Measurements from ENCODE around the gene B4GALNT4.
"Not testable (repeated sequence)": the region's sequence is repeated elsewhere in the genome, so short reads cannot be mapped to it uniquely, and the experiment has no call there.

B4GALNT4 gene

DNA sequence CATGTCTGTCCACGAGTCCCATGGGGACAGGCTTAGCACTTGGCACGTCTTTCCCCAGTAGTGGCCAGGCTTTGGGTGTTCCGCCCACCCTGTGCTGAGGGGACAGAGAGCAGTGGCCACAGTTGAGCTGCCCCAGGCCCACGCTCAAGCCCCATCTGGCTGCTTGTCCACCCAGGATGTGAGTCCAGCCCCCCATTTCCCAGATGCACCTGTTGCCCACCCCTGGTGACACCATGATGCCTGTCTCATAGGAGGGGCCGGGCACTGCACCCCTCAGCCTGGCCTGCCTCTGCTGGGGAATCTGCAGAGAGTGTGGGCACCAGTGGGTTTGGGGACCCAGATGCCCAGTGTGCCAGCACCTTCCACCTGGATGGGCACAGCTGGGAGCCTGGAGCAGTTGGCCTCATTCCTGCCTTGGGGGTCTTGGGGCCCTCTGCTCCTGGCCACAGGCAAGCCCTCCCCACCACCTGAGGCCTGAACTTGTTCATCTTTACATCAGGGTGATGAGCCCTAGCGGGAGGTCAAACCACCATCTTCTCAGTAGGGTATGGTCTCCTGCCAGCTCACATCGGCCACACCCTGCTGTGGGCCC lies 39.8 kb downstream of the B4GALNT4 start:
- no peak for DNase-seq

DNA sequence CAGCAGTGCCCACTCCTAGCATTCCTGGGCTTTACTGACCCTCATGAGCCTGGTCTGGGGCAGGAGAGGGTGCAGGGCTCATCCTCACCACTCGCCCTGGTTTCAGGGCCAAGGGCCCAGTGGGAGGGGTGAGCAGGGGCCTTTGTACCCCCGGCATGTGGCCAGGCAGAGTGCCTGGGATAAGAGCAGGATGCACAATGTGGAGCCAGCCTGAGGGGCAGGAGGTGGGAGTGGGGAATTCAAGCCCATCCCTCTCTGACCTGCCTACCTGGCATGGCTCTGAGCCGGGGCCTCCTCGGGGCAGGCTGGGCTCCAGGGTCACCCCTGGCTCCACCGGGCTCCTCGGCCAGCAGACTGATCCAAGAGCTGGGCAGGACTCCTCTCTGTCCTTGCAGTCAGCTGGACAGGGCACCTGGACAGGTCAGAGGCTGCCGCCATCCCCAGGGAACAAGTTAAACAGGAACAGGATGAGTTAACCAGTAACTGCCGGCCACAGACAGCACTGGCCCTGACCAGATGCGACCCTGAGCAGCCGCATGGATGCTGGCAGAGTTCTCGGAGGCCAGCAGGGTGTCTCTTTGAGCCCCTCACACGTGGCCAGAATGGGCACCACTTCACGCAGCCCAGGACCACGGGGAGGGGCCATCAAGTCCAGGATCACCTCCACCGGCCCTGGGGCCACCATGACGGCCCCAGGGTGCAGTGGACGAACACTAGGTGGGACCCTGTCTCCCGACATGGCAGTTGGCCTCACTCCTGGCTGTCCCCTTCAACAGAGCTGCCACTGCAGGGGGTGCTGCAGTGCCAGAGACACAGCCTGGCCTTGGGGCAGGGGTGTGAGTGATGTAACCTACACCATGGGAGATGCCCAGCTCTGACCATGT lies 40.5 kb downstream of the B4GALNT4 start:
- no peak for DNase-seq

DNA sequence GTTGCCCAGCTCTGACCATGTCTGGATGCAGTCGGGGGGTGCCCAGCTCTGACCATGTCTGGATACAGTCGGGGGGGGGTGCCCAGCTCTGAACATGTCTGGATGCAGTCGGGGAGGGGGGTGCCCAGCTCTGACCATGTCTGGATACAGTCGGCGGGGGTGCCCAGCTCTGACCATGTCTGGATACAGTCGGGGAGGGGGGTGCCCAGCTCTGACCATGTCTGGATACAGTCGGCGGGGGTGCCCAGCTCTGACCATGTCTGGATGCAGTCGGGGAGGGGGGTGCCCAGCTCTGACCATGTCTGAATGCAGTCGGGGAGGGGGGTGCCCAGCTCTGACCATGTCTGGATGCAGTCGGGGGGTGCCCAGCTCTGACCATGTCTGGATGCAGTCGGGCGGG lies 41.4 kb downstream of the B4GALNT4 start:
- not testable (repeated sequence) for DNase-seq

DNA sequence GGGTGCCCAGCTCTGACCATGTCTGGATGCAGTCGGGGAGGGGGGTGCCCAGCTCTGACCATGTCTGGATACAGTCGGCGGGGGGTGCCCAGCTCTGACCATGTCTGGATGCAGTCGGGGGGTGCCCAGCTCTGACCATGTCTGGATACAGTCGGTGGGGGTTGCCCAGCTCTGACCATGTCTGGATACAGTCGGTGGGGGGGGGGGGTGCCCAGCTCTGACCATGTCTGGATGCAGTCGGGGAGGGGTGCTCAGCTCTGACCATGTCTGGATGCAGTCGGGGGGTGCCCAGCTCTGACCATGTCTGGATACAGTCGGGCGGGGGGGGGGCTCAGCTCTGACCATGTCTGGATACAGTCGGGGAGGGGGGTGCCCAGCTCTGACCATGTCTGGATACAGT lies 42.2 kb downstream of the B4GALNT4 start:
- not testable (repeated sequence) for DNase-seq

DNA sequence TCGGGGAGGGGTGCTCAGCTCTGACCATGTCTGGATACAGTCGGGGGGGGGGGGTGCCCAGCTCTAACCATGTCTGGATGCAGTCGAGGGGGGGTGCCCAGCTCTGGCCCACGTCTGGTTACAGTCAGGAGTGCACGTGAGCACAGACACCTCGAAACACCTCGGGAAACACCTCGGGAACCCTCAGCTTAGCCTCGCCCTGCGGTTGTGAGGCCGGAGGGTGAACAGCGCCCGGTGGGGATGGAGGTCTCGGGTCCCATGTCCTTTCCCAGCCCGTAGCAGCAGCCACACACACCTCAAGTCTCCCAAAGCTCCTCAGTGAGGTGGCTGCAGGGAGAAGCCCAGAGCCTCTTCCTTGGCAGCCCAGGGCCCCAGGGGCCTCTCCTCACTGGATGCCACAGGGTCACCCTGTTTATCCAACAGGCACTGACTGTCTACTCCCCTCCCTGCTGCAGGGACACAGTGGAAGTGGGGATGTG lies 43.4 kb downstream of the B4GALNT4 start:
- no peak for DNase-seq

DNA sequence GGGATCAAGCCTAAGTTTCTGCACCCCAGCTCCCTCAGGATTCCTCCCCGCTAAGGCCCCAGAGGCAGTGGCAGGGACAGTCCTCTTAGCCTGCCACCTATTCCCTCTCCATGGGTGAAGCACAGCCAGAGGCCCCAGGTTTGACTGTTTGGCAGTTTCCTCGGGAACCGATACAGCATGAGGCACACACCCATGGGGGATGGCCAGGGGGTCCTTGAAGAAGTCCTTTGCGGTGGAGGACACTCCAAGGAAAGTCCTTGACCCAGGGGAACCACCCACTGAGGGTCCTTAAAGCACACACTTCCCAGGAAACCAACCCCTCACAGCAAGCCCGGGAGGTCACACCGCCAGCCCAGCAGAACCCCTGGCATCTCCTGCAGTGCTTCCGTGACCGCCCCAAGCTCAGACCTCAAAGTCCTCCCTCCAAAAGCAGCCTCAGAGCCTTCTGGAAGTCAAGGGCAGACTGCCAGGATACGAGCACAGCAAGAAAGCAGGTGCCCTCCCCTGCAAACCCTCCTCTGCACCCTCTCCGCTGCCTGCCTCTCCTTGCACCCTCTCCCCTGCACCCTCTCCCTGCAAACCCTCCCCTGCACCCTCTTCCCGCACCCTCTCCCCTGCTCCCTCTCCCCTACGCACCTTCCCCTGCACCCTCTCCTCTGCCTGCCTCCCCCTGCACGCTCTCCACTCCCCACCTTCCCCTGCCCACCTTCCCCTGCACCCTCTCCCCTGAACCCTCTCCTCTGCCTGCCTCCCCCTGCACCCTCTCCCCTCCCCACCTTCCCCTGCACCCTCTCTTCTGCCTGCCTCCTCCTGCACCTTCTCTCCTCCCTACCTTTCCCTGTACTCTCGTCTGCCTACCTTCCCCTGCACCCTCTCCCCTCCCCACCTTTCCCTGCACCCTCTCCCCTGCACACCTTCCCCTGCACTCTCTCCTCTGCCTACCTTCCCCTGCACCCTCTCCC lies 44.1 kb downstream of the B4GALNT4 start:
- no peak for DNase-seq

DNA sequence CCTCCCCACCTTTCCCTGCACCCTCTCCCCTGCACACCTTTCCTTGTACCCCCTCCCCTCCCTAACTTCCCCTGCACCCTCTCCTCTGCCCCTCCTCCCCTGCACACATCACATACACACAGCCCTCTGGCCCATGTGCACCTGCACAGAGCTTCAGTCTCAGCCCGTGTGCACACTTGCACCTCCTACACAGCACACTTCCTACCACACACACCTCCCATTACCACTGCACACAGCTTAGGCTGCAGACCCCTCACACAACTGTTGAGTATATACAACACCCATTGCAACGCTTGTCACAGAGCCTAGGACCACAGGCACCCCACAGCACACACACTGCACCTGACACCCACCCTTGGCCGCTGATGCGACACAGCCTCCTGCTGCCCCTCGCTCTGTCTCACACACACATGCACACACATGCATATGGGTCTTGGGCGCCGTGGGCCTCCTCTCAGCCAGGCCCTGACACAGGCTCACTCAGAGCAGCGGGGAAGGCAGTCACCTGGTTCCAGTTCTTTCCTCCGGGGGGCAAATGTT lies 45.1 kb downstream of the B4GALNT4 start:
- no peak for DNase-seq

DNA sequence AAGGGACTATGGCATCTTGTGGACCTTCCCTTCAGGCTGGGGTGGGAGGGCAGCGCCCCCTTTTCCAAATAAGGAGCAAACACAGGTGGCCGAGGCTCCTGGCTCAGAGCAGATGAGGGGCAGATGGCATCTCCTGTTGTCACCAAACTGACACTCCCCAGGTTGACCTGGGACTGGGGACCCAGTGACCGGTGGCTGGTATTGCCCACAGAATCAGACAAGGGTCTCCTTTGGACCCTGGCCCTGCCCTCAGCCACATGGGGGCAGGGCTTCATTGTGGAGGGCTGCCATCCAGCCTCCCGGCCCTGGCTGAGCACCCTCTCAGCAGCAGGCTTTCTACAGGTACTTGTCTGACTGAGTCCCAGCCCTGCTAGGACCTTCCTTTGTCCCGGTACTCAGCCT lies 46.3 kb downstream of the B4GALNT4 start:
- no peak for DNase-seq

DNA sequence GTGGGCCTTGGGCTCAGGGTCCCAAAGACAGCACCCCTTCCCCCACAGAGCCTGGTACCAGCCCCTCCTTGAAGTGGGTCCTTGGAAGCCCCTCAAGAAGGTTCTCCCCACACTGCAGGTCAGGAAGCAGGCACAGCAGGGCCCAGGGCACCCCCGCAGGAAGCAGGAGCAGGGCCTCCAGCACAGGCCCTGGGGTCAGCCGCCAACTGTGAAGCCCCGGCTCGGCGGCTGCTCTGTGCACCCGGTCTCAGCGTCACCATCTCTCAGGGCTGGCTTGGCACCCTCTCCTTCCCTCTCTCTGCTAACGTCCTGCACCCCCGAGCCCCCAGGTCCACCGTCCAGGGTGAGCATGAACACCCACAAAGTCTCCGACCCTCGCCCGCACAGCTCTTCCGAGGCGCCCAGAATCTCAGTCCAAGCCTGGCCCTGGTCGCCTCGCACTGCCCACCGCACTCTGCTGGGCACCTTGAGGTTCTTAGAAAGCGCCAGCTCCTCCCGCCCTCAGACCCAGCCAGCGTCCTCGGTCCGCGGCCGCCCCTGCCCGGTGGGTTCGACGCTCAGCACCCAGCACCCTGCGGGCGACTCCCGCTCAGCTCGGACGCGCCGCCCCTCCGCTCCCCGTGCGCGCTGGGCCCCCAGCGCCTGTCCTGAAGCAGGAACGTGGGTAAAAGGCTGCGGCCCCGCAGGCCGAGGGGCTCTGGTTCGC lies 46.9 kb downstream of the B4GALNT4 start:
- no peak for DNase-seq

DNA sequence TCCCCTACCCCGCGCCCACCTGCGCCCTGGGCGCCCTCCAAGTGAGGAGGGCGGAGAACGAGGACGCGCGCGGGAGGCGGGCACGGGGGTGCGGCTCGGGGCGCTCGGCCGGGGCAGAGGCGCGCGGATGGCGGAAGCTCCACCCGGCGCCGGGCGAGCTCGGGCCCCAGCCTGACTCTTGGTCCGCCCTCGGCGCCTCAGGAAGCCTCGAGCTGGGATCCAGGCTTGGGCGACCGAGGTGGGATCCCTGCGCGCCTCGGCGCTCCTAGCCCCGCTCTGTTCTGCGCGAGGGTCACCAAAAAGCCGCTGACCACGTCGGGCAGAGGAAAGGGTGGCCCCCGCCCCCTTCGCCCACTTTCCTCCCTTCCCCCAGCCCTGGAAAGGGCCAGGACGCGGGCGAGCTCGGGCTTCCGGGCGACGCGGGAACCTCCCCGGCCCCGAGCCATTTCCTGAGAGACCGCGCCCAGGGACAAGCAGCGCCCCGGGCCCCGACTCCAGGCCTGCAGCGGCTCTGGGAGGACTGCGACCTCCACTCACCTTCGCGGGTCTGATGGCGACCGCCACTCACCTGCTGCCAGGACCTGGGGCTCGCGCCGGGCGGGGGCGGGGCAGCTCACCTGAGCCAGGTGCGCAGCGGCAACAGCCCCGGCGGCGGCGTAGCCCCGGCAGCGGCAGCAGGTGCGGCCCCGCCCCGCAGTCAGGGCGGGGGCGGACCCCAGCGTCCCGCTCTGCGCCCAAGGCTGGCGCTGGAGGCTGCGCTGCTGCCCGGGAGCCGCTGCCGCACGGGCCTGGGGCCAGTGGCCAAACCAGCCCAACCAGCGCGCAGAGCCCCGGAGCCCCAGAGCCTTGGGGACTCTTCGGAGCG lies 47.7 kb downstream of the B4GALNT4 start:
- DNase-seq: no peak

DNA sequence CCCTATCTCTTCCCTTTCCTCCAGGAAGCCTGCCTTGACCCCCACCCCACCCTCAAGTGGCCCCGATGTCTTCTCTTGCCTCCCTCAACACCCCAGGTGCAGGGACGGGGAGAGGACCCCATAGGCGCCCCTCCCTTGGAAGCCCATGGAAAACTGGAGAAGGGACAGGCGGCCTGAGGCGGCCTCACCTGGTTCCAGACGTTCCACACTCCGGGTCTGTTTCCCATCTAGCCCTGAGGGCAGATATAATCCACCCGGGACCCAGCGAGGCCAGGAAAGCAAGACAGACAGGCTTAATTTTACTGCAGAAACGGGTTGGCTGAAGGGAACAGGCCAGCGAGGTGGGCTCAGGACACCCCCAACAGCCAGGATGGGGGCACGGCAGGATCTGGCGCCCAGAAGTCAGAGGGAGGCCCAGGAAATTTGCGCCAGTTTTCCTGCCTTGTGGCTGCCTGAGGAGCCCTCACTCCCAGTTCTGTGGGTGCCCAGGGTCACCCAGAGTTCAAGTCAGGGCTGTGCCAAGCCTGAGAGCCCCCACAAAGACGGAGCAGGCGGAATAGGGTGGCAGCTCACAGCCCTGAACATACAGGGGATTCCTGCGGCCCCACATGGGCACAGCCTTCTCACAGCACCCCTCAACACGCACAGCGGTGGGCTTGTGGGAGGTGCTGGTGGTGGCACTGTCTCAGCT lies 48.5 kb downstream of the B4GALNT4 start:
- no peak for DNase-seq

DNA sequence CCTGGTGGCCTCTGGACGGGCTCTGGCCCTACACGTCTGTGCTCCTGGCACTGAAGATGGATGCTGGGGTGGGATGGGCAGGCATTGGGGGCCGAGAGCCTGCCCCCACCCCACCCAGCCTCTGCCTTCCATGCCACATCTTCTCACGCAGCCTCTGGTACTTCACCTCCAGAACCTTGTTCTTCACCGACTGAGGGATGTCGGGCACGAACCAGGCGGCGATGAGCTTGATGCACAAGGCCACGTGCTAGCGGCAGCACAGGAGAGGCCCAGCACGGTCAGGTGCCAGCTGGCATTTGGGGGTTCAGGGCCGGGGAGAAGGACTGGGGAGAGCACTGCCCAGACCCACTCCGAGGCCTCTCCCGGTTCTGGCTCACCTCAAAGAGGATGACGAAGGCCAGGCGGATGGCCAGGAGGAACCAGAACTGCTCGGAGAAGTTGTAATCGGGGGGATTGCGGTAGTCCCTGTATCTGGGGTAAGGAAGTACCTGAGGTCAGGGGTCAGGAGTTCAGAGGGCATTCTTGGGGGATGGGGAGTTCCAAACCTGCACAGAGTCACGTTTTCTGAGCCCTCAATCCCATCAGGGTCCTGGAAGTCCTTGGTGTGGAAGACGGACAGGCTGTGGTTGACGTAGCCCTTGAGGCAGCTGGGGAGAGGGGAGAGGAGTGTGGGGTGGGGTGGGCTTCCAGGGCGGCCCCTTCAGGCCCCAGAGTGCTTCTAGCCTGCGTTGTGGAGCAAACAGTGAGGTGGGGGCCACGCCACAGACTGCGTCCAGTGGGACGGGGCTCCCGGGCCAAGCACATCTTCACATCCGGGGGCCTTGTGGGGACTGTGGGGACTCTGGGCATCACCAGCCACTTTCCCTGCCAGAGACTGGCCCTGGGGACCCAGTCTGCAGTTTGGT lies 49.3 kb downstream of the B4GALNT4 start:
- no peak for DNase-seq

DNA sequence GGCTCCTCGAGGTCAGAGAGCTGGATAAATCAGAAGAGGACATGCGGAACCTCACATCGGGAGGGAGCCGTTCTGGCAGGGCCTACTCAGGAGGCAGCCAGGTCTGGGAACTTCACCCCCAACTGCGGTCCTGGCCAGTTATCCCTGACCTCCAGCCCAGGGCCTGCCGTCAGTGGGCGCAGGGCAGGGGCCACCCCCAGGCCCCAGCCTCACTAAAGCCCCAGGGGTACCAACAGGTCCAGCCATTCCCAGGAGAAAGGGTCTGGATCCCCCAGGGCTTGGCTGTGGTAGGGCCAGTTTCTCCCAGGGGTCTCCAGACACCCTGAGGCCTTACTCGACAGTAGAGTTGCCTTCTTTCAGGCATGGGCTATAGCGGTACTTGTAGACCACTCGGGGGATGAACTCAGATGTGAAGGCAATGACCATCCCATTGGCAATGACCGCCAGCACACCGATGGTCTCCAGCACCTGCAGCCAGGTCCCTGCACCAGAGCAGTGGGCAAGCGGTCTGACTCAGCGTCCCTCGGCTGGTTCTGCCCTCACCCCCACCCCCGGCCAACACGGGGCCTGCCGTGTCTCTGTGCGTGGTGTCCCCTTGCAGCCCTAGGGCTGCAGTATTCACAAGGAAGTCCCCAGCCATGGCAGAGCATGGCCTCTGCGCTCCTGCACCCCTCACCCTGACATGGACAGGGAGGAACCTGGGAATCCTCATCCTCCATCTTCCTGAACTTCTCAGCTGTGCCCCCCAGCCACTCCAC lies 50.1 kb downstream of the B4GALNT4 start:
- no peak for DNase-seq

DNA sequence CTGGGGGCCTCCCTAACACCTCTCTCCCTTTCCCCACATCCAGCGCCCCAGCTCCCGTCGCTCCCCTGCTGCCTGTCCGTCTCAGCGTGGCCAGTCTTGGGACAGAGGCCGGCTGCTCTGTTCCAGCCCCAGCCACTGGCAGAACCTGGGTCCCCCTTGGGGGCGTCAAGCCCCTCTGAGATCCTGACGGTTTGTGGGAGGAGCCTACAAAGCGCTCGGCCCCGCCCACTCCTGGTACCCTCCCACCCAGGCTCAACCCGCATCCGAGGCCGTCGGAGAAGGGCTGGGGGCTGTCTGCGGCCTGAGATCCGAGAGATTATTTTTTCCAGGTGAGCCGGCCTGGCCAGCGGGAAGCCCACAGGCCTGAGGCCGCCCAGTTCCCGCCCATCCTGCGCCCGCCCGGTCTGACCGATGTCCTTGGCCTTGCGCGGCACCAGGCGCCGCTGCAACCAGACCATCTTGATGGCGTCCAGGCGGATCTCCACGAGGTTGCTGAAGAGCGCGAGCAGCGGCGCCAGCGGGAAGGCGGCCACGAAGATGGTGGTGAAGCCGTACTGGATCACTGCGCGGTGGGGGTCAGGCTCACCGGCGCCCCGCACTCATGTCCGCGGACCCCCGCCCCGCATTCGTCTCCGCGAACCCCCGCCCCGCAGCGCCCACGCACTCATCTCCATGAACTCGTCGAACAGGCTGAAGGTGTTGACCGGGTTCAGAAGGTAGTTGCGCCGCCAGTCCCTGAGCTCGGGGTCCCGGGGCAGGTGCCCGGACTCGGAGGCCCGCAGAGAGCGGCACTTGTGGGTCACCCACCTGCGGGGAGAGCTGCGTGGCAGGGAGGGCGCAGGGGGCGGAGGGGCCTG lies 51.0 kb downstream of the B4GALNT4 start:
- no peak for DNase-seq

DNA sequence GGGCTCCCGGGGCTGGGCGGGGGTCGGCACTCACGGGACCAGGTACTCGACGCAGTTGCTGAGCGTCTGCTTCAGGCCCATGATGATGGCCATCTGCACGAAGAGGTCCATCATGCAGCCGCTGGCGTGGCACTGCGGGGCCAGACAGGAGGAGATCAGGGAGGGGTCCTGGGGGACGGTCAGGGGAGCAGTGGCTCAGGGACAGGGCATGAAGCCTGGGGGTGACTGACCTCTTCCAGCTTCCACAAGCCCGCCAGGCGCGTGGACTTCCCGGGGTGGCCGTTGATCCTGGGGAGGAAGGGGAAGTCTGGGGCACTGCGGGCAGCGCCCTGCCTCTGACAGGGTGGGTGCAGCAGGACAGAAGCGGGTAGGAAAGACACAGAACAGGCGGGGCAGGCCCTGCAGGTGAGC lies 51.6 kb downstream of the B4GALNT4 start:
- DNase-seq: no peak

DNA sequence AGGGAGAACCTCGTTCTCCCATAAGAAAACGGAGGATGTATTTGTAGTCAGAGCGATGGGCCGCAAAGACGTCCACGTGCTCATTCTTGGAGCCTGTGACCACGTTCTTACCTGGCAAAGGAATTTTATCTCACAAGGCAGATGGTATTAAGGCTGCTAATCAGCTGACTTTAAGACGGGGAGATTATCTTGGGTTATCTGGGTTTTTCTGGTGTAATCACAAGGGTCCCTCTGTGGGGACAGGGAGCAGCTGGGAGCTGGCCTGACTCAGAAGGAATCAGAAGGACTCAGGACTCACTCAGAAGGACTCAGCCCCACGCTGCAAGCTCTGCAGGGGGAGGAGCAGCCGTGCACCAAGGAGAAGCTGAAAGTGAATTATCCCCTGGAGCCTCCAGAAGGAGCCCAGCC lies 53.0 kb downstream of the B4GALNT4 start:
- DNase-seq: no peak

DNA sequence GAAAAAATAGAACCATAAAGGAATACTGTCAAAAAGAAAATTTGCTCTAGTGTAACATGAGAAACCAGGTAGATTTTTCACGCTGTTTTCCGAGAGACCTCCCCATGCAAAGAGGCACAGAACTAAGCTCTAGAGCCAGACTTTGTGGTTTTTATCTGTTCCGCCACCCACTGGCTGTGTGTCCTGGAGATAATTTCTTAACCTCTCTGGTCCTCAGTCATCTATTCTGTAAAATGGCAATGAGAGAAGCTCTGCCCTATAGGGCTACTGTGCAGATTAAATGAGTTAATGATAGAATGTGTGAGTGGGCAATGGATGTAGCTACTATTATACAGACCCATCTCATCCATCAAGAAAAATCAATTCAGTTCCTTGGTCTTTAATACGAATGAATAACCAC lies 54.9 kb downstream of the B4GALNT4 start:
- no peak for DNase-seq

DNA sequence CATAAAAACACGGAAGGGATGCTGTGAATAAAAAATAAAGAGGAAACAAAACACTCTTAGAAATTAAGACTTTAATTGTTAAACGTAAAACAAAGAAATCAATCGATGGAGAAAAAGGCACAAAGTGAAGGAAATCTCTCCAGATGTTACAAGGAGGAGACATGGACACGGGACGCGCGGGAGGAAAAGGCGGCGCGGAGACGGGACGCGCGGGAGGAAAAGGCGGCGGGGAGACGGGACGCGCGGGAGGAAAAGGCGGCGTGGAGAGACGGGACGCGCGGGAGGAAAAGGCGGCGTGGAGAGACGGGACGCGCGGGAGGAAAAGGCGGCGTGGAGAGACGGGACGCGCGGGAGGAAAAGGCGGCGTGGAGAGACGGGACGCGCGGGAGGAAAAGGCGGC lies 55.5 kb downstream of the B4GALNT4 start:
- DNase-seq: not testable (repeated sequence)

Data from amniotic stem cell (primary cell).